Stimulated activated CD4-positive, alpha-beta T cell treated with anti-CD3 and anti-CD28 coated beads, Interleukin-4, amount 100 ng/mL, for 4 hours (primary cell): ENCODE measurements around the gene VILL.
"Not testable (repeated sequence)": the region's sequence is repeated elsewhere in the genome, so short reads cannot be mapped to it uniquely, and the experiment has no call there.

Experiments
- DNase-seq, 2 experiments: peaks; one replicate each; pipeline ENCODE4 v3.0.0-alpha.2; 2020

The VILL gene

GRCh38 chr3:38019658-38020341 is 29.2 kb downstream of the VILL start:
- no peak for DNase-seq

- no peak for DNase-seq
Measured at GRCh38 chr3:38020342-38020726, 29.7 kb downstream of the VILL start.

- DNase-seq: no peak
Measured at GRCh38 chr3:38021196-38021595, 30.6 kb downstream of the VILL start.

GRCh38 chr3:38022301-38022700 is 31.7 kb downstream of the VILL start:
- no peak for DNase-seq

GRCh38 chr3:38022896-38023709 is 32.5 kb downstream of the VILL start:
- no peak for DNase-seq

GRCh38 chr3:38026856-38027255 is 36.3 kb downstream of the VILL start:
- DNase-seq: no peak

GRCh38 chr3:38027466-38028465 is 37.2 kb downstream of the VILL start:
- DNase-seq: no peak

- no peak for DNase-seq
Measured at GRCh38 chr3:38028621-38029361, 38.2 kb downstream of the VILL start.

GRCh38 chr3:38029400-38030125 is 39.0 kb downstream of the VILL start, which contains the start of gene PLCD1:
Gene PLCD1 (minus strand): TSS chr3:38029642. CDS start chr3:38029539, 103 bp downstream.
- peak; percentile 16 to 24 for DNase-seq

GRCh38 chr3:38030126-38031021 is 39.8 kb downstream of the VILL start:
- DNase-seq: no peak

- peak; percentile 46 to 66 for DNase-seq
Measured at GRCh38 chr3:38031022-38031994, 40.7 kb downstream of the VILL start.

GRCh38 chr3:38032328-38032865 is 41.8 kb downstream of the VILL start:
- DNase-seq: no peak

- not testable (repeated sequence) for DNase-seq
Measured at GRCh38 chr3:38033586-38033985, 43.0 kb downstream of the VILL start.

- not testable (repeated sequence) for DNase-seq
Measured at GRCh38 chr3:38034335-38034734, 43.7 kb downstream of the VILL start.

- DNase-seq: no peak
Measured at GRCh38 chr3:38036286-38036685, 45.7 kb downstream of the VILL start.

GRCh38 chr3:38036906-38037305 is 46.3 kb downstream of the VILL start:
- DNase-seq: no peak

GRCh38 chr3:38038447-38038911 is 47.9 kb downstream of the VILL start:
- peak in 1 of 2 experiments; percentile 58 for DNase-seq

- peak; percentile 49 to 74 for DNase-seq
Measured at GRCh38 chr3:38039101-38039898, 48.7 kb downstream of the VILL start, which contains the start of gene DLEC1. Gene DLEC1 (plus strand): TSS chr3:38039208. CDS start chr3:38039226, 18 bp downstream.
